Measurements from ENCODE around the gene LLGL2.

LLGL2 gene

GRCh38 chr17:75525806-75526554, 483 bp downstream of the LLGL2 start:
- DNase-seq (ENCODE audit: low read depth), result no peak
- H3K4me3 ChIP-seq (ENCODE audit: control insufficient read depth, low read depth, low read length), result no peak overlapping the region
- no peak for TF ChIP-seq CTCF (conservative IDR thresholded peaks at IDR 0.05; ENCODE audit: control insufficient read depth, insufficient read depth, low read depth, low read length)

- H3K4me3 ChIP-seq (ENCODE audit: control insufficient read depth, low read depth, low read length), result no peak overlapping the region
- no peak for TF ChIP-seq CTCF (conservative IDR thresholded peaks at IDR 0.05; ENCODE audit: control insufficient read depth, insufficient read depth, low read depth, low read length)
- no peak for DNase-seq (ENCODE audit: low read depth)
Measured at GRCh38 chr17:75526555-75527270, 1.2 kb downstream of the LLGL2 start.

- TF ChIP-seq CTCF (conservative IDR thresholded peaks at IDR 0.05; ENCODE audit: control insufficient read depth, insufficient read depth, low read depth, low read length), result no peak
- H3K4me3 ChIP-seq (ENCODE audit: control insufficient read depth, low read depth, low read length), result no peak overlapping the region
- DNase-seq (ENCODE audit: low read depth), result no peak
Measured at GRCh38 chr17:75530837-75531720, 5.6 kb downstream of the LLGL2 start.

- no peak for TF ChIP-seq CTCF (conservative IDR thresholded peaks at IDR 0.05; ENCODE audit: control insufficient read depth, insufficient read depth, low read depth, low read length)
- DNase-seq (ENCODE audit: low read depth), result no peak
- H3K4me3 ChIP-seq (ENCODE audit: control insufficient read depth, low read depth, low read length), result no peak overlapping the region
Measured at GRCh38 chr17:75531721-75532072, 6.2 kb downstream of the LLGL2 start.

- no peak for TF ChIP-seq CTCF (conservative IDR thresholded peaks at IDR 0.05; ENCODE audit: control insufficient read depth, insufficient read depth, low read depth, low read length)
- no peak for DNase-seq (ENCODE audit: low read depth)
- no peak overlapping the region for H3K4me3 ChIP-seq (ENCODE audit: control insufficient read depth, low read depth, low read length)
Measured at GRCh38 chr17:75535119-75535537, 9.6 kb downstream of the LLGL2 start.

- H3K4me3 ChIP-seq (ENCODE audit: control insufficient read depth, low read depth, low read length), result no peak overlapping the region
- no peak for DNase-seq (ENCODE audit: low read depth)
- no peak for TF ChIP-seq CTCF (conservative IDR thresholded peaks at IDR 0.05; ENCODE audit: control insufficient read depth, insufficient read depth, low read depth, low read length)
Measured at GRCh38 chr17:75535871-75536270, 10.4 kb downstream of the LLGL2 start.
